ENCODE data around the gene STAT5A. TPM values are rescaled to one million over a fixed set of nuclear protein-coding genes. Genes with fewer than 3 reads are reported as not detected.

STAT5A gene
- total RNA-seq, 1 experiment from 2014 or later, result 6.6 TPM

DNA sequence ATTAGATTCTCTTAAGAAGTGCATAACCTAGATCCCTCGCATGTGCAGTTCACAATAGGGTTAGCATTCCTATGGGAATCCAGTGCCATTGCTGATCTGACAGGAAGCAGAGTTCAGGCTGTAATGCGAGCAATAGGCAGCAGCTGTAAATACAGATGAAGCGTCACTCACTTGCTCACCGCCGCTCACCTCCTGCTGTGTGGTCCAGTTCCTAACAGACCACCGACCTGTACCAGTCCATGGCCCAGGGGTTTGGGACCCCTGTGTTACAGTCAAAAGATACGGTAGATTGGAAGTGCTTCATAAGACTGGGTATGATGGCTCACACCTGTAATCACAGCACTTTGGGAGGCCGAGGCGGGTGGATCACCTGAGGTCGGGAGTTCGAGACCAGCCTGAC, 2.8 kb downstream of the STAT5A start (continued):
- no peak for TF ChIP-seq JAZF1 (CRISPR knock-in tag; IDR thresholded peaks at IDR 0.05)
- TF ChIP-seq ATF1 (CRISPR knock-in tag; IDR thresholded peaks at IDR 0.05), result no peak
- no peak for TF ChIP-seq KAT7 (CRISPR knock-in tag; IDR thresholded peaks at IDR 0.05; ENCODE audit: borderline replicate concordance)
- no peak for TF ChIP-seq ZNF416 (CRISPR knock-in tag; IDR thresholded peaks at IDR 0.05)
- no peak for TF ChIP-seq MXD4 (CRISPR knock-in tag; IDR thresholded peaks at IDR 0.05; ENCODE audit: borderline replicate concordance)
- TF ChIP-seq, protein P1, sequence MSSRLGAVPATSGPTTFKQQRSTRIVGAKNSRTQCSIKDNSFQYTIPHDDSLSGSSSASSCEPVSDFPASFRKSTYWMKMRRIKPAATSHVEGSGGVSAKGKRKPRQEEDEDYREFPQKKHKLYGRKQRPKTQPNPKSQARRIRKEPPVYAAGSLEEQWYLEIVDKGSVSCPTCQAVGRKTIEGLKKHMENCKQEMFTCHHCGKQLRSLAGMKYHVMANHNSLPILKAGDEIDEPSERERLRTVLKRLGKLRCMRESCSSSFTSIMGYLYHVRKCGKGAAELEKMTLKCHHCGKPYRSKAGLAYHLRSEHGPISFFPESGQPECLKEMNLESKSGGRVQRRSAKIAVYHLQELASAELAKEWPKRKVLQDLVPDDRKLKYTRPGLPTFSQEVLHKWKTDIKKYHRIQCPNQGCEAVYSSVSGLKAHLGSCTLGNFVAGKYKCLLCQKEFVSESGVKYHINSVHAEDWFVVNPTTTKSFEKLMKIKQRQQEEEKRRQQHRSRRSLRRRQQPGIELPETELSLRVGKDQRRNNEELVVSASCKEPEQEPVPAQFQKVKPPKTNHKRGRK (CRISPR knock-in tag; IDR thresholded peaks at IDR 0.05; ENCODE audit: borderline replicate concordance), result no peak
- no peak for TF ChIP-seq ZNF317 (CRISPR knock-in tag; IDR thresholded peaks at IDR 0.05; ENCODE audit: borderline replicate concordance, low read depth)
- TF ChIP-seq, protein P2, sequence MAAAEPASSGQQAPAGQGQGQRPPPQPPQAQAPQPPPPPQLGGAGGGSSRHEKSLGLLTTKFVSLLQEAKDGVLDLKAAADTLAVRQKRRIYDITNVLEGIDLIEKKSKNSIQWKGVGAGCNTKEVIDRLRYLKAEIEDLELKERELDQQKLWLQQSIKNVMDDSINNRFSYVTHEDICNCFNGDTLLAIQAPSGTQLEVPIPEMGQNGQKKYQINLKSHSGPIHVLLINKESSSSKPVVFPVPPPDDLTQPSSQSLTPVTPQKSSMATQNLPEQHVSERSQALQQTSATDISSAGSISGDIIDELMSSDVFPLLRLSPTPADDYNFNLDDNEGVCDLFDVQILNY (CRISPR knock-in tag; IDR thresholded peaks at IDR 0.05), result no peak
- TF ChIP-seq, protein P3, sequence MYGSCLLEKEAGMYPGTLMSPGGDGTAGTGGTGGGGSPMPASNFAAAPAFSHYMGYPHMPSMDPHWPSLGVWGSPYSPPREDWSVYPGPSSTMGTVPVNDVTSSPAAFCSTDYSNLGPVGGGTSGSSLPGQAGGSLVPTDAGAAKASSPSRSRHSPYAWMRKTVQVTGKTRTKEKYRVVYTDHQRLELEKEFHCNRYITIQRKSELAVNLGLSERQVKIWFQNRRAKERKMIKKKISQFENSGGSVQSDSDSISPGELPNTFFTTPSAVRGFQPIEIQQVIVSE (CRISPR knock-in tag; IDR thresholded peaks at IDR 0.05; ENCODE audit: borderline replicate concordance), result no peak

DNA sequence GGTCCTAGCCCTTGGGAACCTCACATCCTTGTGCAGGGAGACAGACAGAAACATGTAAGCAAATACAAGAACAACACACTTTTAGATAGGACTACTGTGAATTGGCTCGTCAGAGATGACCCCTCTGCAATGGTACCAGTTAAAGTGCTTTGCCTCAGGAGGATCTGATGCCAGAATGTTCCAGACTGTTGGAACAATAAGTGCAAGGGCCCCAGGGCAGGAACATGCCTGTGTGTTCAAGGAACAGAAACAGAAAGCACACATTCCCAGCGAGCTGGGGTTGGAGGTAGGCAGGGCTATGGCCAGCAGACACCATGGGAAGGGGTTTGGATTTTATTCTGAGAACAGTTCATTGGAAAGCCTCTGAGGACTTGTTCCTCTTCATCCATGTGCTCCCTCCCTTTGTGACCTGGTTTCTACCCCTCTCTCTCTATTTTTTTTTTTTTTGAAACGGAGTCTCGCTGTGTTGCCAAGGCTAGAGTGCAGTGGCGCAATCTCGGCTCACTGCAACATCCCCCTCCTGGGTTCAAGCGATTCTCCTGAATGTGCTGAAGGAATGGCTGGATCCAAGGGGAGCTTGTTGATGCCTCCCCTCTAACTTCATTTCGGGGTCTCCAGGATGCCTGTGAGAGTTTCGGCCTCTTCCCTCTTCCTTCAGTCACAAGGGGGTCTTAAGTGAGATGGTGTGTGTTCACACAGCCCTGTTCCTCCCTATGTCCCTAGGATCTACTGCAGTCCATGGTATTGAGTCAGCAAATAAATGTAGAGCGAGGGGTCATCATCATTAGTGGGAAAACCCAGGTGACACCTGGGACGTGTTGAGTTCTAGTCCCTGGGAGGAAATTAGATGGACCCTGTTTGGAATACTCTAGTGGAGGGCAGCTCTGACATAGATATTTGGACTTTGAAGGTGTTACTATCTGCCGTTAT, 6.4 kb downstream of the STAT5A start:
- no peak for DNase-seq (ENCODE audit: low spot score)
- ChIA-PET CTCF (interaction anchor here (0.5 to 1.5 kb wide), 5 partner anchors 18 to 223 kb away, joined by 3 to 6 read pairs (median 3); no protein-coding TSS in a partner anchor), POLR2A (no interaction called here)
- Mint-ChIP-seq H3K4me1 (peaks cover under 1% of the 10 kb centered on the region; the same call in 1 of the 2 replicates), H3K9me3 (no peaks in the 10 kb centered on the region), H3K36me3 (no peaks in the 10 kb centered on the region), H3K27ac (no peak overlapping the region; the same call in 1 of the 2 replicates), H3K4me3 (no peak overlapping the region), H3K27me3 (ENCODE audit: low read depth) (peaks cover 9% of the 10 kb centered on the region)
- ATAC-seq, result no peak
- TF ChIP-seq FOXJ3 (CRISPR knock-in tag; IDR thresholded peaks at IDR 0.05; ENCODE audit: borderline replicate concordance) (no peak), CBFB (CRISPR knock-in tag; IDR thresholded peaks at IDR 0.05; ENCODE audit: low read depth) (no peak)
- TF ChIP-seq, protein P4, sequence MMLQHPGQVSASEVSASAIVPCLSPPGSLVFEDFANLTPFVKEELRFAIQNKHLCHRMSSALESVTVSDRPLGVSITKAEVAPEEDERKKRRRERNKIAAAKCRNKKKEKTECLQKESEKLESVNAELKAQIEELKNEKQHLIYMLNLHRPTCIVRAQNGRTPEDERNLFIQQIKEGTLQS (CRISPR knock-in tag; conservative IDR thresholded peaks at IDR 0.05), result no peak
- TF ChIP-seq, protein P5, sequence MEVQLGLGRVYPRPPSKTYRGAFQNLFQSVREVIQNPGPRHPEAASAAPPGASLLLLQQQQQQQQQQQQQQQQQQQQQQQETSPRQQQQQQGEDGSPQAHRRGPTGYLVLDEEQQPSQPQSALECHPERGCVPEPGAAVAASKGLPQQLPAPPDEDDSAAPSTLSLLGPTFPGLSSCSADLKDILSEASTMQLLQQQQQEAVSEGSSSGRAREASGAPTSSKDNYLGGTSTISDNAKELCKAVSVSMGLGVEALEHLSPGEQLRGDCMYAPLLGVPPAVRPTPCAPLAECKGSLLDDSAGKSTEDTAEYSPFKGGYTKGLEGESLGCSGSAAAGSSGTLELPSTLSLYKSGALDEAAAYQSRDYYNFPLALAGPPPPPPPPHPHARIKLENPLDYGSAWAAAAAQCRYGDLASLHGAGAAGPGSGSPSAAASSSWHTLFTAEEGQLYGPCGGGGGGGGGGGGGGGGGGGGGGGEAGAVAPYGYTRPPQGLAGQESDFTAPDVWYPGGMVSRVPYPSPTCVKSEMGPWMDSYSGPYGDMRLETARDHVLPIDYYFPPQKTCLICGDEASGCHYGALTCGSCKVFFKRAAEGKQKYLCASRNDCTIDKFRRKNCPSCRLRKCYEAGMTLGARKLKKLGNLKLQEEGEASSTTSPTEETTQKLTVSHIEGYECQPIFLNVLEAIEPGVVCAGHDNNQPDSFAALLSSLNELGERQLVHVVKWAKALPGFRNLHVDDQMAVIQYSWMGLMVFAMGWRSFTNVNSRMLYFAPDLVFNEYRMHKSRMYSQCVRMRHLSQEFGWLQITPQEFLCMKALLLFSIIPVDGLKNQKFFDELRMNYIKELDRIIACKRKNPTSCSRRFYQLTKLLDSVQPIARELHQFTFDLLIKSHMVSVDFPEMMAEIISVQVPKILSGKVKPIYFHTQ (CRISPR knock-in tag; IDR thresholded peaks at IDR 0.05), result no peak
- TF ChIP-seq, protein P6, sequence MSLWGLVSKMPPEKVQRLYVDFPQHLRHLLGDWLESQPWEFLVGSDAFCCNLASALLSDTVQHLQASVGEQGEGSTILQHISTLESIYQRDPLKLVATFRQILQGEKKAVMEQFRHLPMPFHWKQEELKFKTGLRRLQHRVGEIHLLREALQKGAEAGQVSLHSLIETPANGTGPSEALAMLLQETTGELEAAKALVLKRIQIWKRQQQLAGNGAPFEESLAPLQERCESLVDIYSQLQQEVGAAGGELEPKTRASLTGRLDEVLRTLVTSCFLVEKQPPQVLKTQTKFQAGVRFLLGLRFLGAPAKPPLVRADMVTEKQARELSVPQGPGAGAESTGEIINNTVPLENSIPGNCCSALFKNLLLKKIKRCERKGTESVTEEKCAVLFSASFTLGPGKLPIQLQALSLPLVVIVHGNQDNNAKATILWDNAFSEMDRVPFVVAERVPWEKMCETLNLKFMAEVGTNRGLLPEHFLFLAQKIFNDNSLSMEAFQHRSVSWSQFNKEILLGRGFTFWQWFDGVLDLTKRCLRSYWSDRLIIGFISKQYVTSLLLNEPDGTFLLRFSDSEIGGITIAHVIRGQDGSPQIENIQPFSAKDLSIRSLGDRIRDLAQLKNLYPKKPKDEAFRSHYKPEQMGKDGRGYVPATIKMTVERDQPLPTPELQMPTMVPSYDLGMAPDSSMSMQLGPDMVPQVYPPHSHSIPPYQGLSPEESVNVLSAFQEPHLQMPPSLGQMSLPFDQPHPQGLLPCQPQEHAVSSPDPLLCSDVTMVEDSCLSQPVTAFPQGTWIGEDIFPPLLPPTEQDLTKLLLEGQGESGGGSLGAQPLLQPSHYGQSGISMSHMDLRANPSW (CRISPR knock-in tag; conservative IDR thresholded peaks at IDR 0.05; ENCODE audit: low read depth), result no peak
- TF ChIP-seq, protein P7, sequence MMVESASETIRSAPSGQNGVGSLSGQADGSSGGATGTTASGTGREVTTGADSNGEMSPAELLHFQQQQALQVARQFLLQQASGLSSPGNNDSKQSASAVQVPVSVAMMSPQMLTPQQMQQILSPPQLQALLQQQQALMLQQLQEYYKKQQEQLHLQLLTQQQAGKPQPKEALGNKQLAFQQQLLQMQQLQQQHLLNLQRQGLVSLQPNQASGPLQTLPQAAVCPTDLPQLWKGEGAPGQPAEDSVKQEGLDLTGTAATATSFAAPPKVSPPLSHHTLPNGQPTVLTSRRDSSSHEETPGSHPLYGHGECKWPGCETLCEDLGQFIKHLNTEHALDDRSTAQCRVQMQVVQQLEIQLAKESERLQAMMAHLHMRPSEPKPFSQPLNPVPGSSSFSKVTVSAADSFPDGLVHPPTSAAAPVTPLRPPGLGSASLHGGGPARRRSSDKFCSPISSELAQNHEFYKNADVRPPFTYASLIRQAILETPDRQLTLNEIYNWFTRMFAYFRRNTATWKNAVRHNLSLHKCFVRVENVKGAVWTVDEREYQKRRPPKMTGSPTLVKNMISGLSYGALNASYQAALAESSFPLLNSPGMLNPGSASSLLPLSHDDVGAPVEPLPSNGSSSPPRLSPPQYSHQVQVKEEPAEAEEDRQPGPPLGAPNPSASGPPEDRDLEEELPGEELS (CRISPR knock-in tag; IDR thresholded peaks at IDR 0.05), result no peak
- TF ChIP-seq, protein P8, sequence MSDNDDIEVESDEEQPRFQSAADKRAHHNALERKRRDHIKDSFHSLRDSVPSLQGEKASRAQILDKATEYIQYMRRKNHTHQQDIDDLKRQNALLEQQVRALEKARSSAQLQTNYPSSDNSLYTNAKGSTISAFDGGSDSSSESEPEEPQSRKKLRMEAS (CRISPR knock-in tag; IDR thresholded peaks at IDR 0.05), result no peak

Measured in WTC11 (cell line).